Nephron progenitor cell (in vitro differentiated cells): Measurements from ENCODE around the gene FGD4.

Experiments
- DNase-seq: peaks from one replicate; pipeline ENCODE4 v3.0.0; 2021
- H3K27ac Mint-ChIP-seq: 2 replicates; pipeline ENCODE4 v1.8.0; 2021; ENCODE audit warnings: mild to moderate bottlenecking, moderate library complexity, mixed read lengths
- H3K27me3 Mint-ChIP-seq: 2 replicates; pipeline ENCODE4 v1.8.0; 2021; ENCODE audit warnings: mild to moderate bottlenecking, low read depth, mixed read lengths; ENCODE audit not compliant: poor library complexity
- H3K36me3 Mint-ChIP-seq: 2 replicates; pipeline ENCODE4 v1.8.0; 2021; ENCODE audit warnings: low read depth, mixed read lengths
- H3K4me1 Mint-ChIP-seq: 2 replicates; pipeline ENCODE4 v1.8.0; 2021; ENCODE audit warnings: mixed read lengths
- H3K4me3 Mint-ChIP-seq: 2 replicates; pipeline ENCODE4 v1.8.0; 2021; ENCODE audit warnings: mild to moderate bottlenecking, moderate library complexity, mixed read lengths
- H3K9me3 Mint-ChIP-seq: 2 replicates; pipeline ENCODE4 v1.8.0; 2021; ENCODE audit warnings: mild to moderate bottlenecking, moderate library complexity, mixed read lengths
- CTCF ChIP-seq: fragments of 200-600 bp; sonication (generic); IDR thresholded peaks from 2 replicates; pipeline ENCODE4 v1.5.0; 2021; ENCODE audit warnings: antibody characterized with exemption

Gene FGD4

GRCh38 chr12:32413412-32413811, 14.1 kb downstream of the FGD4 start:
- Mint-ChIP-seq H3K4me1 (no peaks in the 10 kb centered on the region), H3K27me3 (peaks cover 2% of the 10 kb centered on the region), H3K36me3 (no peaks in the 10 kb centered on the region), H3K27ac (no peak overlapping the region), H3K4me3 (no peak overlapping the region), H3K9me3 (no peaks in the 10 kb centered on the region)
- DNase-seq = no peak
- TF ChIP-seq CTCF = no peak

- H3K36me3 Mint-ChIP-seq = no peaks in the 10 kb centered on the region
- peaks cover 15% of the 10 kb centered on the region for H3K4me1 Mint-ChIP-seq
- TF ChIP-seq CTCF = no peak
- H3K27ac Mint-ChIP-seq = no peak overlapping the region
- peaks cover 6% of the 10 kb centered on the region for H3K9me3 Mint-ChIP-seq
- no peak for DNase-seq
- H3K4me3 Mint-ChIP-seq = no peak overlapping the region
- H3K27me3 Mint-ChIP-seq = peaks cover 2% of the 10 kb centered on the region
These were observed 18.9 kb downstream of the FGD4 start for GRCh38 chr12:32418221-32418620.

DNA sequence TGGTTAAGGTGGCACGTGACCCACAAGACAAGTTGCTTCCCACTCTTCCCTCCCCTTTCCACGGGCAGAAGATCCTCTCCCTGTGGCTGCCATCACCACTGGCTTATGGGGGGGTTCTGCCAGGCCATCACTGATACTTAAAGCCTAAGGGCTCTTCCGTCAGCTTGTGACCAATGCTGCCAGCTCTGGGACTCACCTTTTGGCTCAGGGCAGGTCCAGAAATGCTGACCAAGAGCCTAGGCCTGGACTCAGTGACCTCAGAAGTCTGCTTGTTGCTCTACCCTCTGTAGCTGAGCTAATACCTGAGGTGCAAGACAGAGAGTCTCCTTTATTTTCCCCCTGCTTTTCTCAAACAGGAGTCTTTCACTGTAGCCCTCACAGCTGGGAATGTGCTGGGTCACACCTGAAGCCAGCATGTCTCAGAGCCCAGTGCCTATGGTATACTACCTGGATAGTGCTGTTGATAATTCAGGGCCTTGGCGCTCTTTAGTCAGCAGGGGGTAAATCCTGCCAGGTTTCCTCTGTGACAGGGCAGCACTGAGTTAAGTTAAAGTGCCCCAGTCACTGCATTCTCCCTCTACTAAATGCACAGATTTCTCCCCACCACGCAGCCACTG, 19.7 kb downstream of the FGD4 start:
- H3K4me3 Mint-ChIP-seq = no peak overlapping the region
- peaks cover 2% of the 10 kb centered on the region for H3K27me3 Mint-ChIP-seq
- H3K9me3 Mint-ChIP-seq = peaks cover 11% of the 10 kb centered on the region
- TF ChIP-seq CTCF = no peak
- no peak for DNase-seq
- no peak overlapping the region for H3K27ac Mint-ChIP-seq
- H3K4me1 Mint-ChIP-seq = peaks cover 15% of the 10 kb centered on the region
- peaks cover 5% of the 10 kb centered on the region for H3K36me3 Mint-ChIP-seq

GRCh38 chr12:32419520-32419960, 20.2 kb downstream of the FGD4 start:
- H3K4me1 Mint-ChIP-seq = peaks cover 15% of the 10 kb centered on the region
- H3K36me3 Mint-ChIP-seq = peaks cover 10% of the 10 kb centered on the region
- H3K27ac Mint-ChIP-seq = no peak overlapping the region
- H3K27me3 Mint-ChIP-seq = peaks cover under 1% of the 10 kb centered on the region
- TF ChIP-seq CTCF = no peak
- peaks cover 16% of the 10 kb centered on the region for H3K9me3 Mint-ChIP-seq
- DNase-seq = no peak
- H3K4me3 Mint-ChIP-seq = no peak overlapping the region

DNA sequence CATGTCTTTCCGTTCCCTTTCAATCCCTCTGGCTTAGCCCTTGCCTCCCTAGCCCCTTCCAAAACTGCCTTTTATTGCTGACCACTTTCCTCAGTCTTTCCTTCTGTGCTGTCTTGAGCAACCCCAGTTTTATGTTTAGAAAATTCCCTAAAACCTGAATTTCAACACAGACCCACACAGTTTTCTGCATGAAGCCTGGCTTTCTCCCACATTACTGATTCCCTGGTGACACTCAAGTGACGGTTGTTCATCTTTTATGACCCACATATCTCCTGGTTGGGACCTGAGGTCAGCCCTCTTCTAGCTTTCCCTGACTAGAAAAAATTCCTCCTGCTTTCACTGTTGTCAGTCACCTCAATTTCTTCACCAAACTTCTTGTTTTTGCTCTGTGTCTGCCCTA, 21.0 kb downstream of the FGD4 start:
- Mint-ChIP-seq H3K36me3 (peaks cover 16% of the 10 kb centered on the region), H3K27me3 (no peaks in the 10 kb centered on the region), H3K4me1 (peaks cover 15% of the 10 kb centered on the region), H3K9me3 (peaks cover 24% of the 10 kb centered on the region), H3K4me3 (no peak overlapping the region), H3K27ac (peak overlapping the region; percentile 58)
- TF ChIP-seq CTCF = no peak
- DNase-seq = no peak

- Mint-ChIP-seq H3K4me1 (peaks cover 15% of the 10 kb centered on the region), H3K9me3 (peaks cover 56% of the 10 kb centered on the region), H3K36me3 (peaks cover 37% of the 10 kb centered on the region), H3K4me3 (no peak overlapping the region), H3K27ac (no peak overlapping the region), H3K27me3 (peaks cover 5% of the 10 kb centered on the region)
- no peak for DNase-seq
- no peak for TF ChIP-seq CTCF
These were observed 24.2 kb downstream of the FGD4 start for GRCh38 chr12:32423559-32423958.
